GM19351 (cell line): Measurements from ENCODE around the gene WDR47.

Experiments used
- ATAC-seq: cut with Tn5 transposase; IDR thresholded peaks from one replicate; pipeline ENCODE4 v1.9.1; 2021; ENCODE audit warnings: mild to moderate bottlenecking, moderate library complexity; ENCODE audit not compliant: unreplicated experiment

Gene WDR47

GRCh38 chr1:109041621-109042468 lies at the start of gene WDR47:
Gene WDR47, minus strand, starts transcription at chr1:109042102. Its CDS starts 18,590 bp downstream, at chr1:109023512.
- peak; percentile 95 for ATAC-seq

- peak; percentile 56 for ATAC-seq
Measured at GRCh38 chr1:109091078-109091838, 49.4 kb upstream of the WDR47 start.

- peak; percentile 81 for ATAC-seq
Measured at GRCh38 chr1:109090196-109091077, 48.5 kb upstream of the WDR47 start, which contains the start of gene TMEM167B. Gene TMEM167B, plus strand, starts transcription at chr1:109090764. Its CDS starts 109 bp downstream, at chr1:109090873.

GRCh38 chr1:109089242-109090015 lies 47.5 kb upstream of the WDR47 start:
- no peak for ATAC-seq

- ATAC-seq, result no peak
Measured at GRCh38 chr1:109084563-109085517, 42.9 kb upstream of the WDR47 start.

- no peak for ATAC-seq
Measured at GRCh38 chr1:109083923-109084322, 42.0 kb upstream of the WDR47 start.

- no peak for ATAC-seq
Measured at GRCh38 chr1:109083501-109083900, 41.6 kb upstream of the WDR47 start.

- no peak for ATAC-seq
Measured at GRCh38 chr1:109080441-109081082, 38.7 kb upstream of the WDR47 start.

- no peak for ATAC-seq
Measured at GRCh38 chr1:109079240-109079622, 37.3 kb upstream of the WDR47 start.

- no peak for ATAC-seq
Measured at GRCh38 chr1:109078317-109078716, 36.4 kb upstream of the WDR47 start.

- ATAC-seq, result peak; percentile 100
Measured at GRCh38 chr1:109075531-109076490, 33.9 kb upstream of the WDR47 start, which contains the start of gene TAF13. Gene TAF13, minus strand, starts transcription at chr1:109076003. Its CDS starts 56 bp downstream, at chr1:109075947.

GRCh38 chr1:109069294-109069693 lies 27.4 kb upstream of the WDR47 start:
- no peak for ATAC-seq

- ATAC-seq, result no peak
Measured at GRCh38 chr1:109067883-109068282, 26.0 kb upstream of the WDR47 start.

- no peak for ATAC-seq
Measured at GRCh38 chr1:109065137-109065536, 23.2 kb upstream of the WDR47 start.

GRCh38 chr1:109061183-109061582 lies 19.3 kb upstream of the WDR47 start:
- no peak for ATAC-seq

GRCh38 chr1:109060707-109061106 lies 18.8 kb upstream of the WDR47 start:
- ATAC-seq, result no peak

- ATAC-seq, result no peak
Measured at GRCh38 chr1:109059026-109059425, 17.1 kb upstream of the WDR47 start.
